Cardiac fibroblast (primary cell): ENCODE data around the gene INTS1.
"Not testable (repeated sequence)": the region's sequence is repeated elsewhere in the genome, so short reads cannot be mapped to it uniquely, and the experiment has no call there.

Source experiments
- DNase-seq, 2 donors: peaks; one replicate each; pipeline versions ENCODE4 v3.0.0 to v3.0.0-alpha.2; 2010; ENCODE audit warnings: low read depth in 2 of 2
- H3K4me3 ChIP-seq, 2 donors: replicated peaks in 1 of 2; 1 replicate in 1 of 2; 2 replicates in 1 of 2; pipeline ENCODE4 v1.5.1; 2011; ENCODE audit warnings: low read depth in 2 of 2, low read length in 2 of 2, mild to moderate bottlenecking in 2 of 2, moderate library complexity in 1 of 2
- TF ChIP-seq, protein P1 (sequence below): IDR thresholded peaks from one replicate; pipeline ENCODE4 v1.5.1; 2011; ENCODE audit warnings: low read depth, mild to moderate bottlenecking, low read length, inconsistent platforms

The INTS1 gene

DNA sequence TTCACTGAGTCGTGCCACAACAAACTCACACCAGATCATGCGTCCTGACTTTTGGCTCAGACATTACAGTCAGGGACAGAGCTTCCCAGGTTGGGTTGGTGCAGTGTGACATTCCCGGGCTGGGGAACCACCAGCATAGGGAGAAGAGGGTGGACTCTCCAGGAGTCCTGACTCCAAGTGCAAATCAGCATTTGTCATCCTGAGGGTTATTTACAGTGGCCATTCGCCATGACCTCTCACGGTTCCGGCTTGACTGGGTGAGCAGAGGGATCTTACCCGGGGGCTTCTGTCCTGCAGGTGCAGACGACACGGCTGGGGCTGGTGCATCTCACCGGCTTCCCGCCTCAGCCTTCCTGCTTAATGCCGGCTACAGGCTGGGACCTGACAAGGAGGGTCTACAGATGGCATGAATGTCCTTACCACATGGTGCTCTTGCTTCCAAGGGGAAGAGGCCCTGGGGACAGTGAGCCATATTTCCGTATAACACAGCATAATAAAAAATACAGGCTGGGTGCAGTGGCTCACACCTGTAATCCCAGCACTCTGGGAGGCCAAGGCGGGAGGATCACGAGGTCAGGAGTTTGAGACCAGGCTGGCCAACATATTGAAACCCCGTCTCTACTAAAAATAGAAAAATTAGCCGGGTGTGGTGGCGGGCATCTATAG is 12.5 kb upstream of the INTS1 start:
- no peak for DNase-seq
- TF ChIP-seq, protein P1, sequence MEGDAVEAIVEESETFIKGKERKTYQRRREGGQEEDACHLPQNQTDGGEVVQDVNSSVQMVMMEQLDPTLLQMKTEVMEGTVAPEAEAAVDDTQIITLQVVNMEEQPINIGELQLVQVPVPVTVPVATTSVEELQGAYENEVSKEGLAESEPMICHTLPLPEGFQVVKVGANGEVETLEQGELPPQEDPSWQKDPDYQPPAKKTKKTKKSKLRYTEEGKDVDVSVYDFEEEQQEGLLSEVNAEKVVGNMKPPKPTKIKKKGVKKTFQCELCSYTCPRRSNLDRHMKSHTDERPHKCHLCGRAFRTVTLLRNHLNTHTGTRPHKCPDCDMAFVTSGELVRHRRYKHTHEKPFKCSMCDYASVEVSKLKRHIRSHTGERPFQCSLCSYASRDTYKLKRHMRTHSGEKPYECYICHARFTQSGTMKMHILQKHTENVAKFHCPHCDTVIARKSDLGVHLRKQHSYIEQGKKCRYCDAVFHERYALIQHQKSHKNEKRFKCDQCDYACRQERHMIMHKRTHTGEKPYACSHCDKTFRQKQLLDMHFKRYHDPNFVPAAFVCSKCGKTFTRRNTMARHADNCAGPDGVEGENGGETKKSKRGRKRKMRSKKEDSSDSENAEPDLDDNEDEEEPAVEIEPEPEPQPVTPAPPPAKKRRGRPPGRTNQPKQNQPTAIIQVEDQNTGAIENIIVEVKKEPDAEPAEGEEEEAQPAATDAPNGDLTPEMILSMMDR = no peak
- no peak overlapping the region for H3K4me3 ChIP-seq

DNA sequence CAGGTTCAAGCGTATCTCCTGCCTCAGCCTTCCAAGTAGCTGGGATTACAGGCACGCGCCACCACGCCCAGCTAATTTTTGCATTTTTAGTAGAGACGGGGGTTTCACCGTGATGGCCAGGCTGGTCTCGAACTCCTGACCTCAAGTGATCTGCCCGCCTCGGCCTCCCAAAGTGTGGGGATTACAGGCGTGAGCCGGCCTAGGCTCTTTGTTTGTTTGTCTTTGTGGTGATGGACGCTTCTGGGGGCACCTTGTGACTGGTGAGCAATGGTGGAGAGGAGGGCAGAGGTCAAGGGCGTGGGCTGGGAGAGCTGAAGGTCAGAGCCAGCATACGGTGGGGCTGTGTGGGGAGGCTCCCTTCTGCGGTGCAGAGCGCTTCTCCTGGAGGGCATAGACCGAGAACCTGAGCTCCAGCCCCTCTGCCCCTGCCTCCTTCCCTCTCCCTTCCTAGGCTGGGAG is 11.3 kb upstream of the INTS1 start:
- not testable (repeated sequence) for H3K4me3 ChIP-seq, DNase-seq

DNA sequence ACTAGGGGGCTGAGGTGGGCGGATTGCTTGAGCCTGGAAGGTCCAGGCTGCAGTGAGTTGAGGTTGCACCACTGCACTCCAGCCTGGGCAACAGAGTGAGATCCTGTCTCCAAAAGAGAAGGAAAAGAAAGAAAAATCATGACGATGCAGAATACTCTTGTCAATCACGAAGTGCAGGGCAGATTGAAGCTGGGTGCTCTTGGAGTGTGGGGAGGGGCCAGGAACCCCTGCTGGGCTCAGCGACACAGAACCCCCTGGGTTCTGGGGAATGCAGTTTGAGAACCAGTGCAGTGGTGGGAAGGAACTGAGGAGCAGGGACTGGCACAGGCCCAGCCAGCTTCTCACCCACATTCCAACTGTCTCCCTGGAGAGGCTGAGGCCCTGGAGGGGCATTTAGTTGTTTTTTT is 10.8 kb upstream of the INTS1 start:
- H3K4me3 ChIP-seq = no peak overlapping the region
- TF ChIP-seq, protein P1 = no peak
- peak in 1 of 2 donors; percentile 47 for DNase-seq

DNA sequence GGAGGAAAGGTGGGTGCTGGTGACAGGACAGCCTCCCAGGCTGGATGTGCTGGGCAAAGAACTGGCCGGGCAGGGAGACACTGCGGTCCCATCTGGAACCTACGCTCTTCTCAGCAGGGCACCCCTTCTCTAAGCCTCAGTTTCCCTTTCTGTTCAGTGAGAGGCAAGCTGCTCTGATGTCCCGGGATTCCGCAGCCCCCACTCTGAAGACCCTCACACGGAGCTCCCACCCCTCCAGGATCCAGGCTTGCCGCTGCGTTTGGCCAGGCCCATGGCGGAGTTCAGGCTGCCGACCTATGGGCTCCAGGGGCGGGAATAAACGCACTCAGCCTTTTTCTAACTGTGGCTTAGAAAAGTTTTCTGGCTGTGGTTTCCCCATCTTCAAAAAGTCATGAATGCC is 10.2 kb upstream of the INTS1 start:
- TF ChIP-seq, protein P1 = no peak
- no peak for DNase-seq
- H3K4me3 ChIP-seq = no peak overlapping the region

DNA sequence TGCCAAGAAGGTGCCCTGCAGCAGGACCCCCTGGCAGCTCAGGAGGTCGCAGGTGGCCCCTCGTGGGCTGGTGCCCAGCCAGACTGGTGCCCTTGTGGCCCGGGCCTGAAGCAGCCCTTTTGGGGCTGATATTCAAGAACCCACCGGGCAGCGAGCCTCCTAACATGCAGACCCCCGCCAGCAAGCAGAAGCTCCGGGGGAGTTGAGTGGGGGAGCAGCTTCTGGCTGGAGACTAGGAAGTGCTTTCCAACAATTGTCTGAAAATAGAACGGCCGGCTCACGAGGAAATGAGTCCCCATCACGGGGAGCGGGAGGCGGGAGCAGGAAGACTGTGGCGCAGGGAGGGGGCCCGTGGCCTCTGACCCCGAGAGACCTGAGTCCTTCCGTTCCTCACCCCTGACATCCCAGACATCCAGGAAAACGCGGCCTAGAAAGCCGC is 9.5 kb upstream of the INTS1 start:
- peak in 1 of 2 donors; percentile 32 for DNase-seq
- no peak overlapping the region for H3K4me3 ChIP-seq
- TF ChIP-seq, protein P1 = no peak

DNA sequence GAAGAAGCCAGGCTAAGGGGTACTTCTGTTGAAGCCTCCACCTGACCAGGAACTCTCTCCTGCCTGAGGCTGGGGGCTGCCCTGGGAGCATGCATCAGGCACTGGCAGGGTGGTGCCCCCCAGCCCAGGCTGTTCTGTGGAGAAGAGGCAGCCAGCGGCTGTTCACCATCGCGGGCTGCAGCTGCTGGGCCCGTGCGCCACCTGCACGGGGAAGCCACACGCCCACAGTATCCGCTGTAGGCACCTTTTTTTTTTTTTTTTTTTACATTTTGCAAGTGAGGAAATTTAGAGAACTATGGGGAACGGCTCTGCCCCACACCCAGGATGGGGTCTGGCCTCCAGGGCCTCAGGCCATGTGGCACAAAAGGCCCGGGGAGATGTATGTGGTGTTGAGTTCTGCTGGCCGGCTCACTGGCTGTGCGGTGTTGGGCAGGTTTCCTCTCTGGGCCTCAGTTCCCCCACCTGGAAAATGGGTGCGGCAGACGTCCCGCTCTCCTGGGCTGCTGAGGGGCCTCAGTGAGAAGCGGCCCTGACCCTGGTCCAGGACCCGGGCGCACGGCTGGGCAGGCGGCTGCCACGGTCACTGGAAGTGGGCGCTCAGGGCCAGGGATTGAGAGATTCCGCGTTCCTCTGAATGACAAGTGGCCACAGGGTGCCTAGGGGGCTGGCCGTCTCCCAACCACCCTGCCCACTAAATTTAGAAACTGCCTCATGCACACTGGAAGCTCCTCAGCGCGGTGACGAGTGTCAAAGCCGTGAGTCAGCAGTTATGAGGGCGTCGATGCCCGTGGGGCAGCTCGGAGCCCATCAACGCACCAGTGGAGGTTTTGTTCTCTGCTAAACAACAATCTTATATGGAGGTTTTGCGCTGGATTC is 8.8 kb upstream of the INTS1 start:
- no peak overlapping the region for H3K4me3 ChIP-seq
- TF ChIP-seq, protein P1 = no peak
- peak; percentile 53 to 79 for DNase-seq
